Endometrial microvascular endothelial cells (primary cell): ENCODE results near the gene SEC63. TPM values are rescaled to one million over a fixed set of nuclear protein-coding genes. Genes with fewer than 3 reads are reported as not detected.
"Not testable (repeated sequence)": the region's sequence is repeated elsewhere in the genome, so short reads cannot be mapped to it uniquely, and the experiment has no call there.

Experiments used
- in situ Hi-C: cut with HindIII; loops from 2 replicates; pipeline ENCODE4 v1.10.0; 2017; ENCODE audit warnings: low sequenced_read_pairs, low pct_unique_long_range_greater_than_20kb; ENCODE audit errors: inconsistent ontology term
- total RNA-seq: library from RNA; depleted of rRNA; stranded (reverse); fragments of >200 nt; gene quantifications from one replicate; pipeline ENCODE4 v1.2.3, GENCODE V29; 2015; ENCODE audit errors: inconsistent ontology term

The SEC63 gene
- total RNA-seq, 1 donor from 2014 or later = 15.5 TPM

DNA sequence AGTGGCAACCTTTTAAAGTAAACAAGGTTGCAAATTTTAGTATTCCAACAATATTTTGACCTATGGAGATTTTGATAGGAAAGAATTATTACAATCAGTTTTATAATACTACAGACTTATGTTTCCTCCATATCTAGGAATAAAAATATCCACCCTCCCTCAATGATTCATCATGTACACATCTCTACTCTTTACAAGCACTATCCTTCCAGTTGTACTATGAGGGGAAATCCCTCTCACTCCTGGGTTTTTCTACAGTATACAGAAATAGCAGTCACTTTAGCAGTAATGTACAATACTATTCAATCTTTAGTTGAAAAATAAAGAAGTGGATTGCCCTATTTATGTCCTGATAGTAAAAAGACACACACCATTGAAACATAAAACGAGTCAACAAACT is 87.6 kb downstream of the SEC63 start:
- in situ Hi-C loops = no loop called here

DNA sequence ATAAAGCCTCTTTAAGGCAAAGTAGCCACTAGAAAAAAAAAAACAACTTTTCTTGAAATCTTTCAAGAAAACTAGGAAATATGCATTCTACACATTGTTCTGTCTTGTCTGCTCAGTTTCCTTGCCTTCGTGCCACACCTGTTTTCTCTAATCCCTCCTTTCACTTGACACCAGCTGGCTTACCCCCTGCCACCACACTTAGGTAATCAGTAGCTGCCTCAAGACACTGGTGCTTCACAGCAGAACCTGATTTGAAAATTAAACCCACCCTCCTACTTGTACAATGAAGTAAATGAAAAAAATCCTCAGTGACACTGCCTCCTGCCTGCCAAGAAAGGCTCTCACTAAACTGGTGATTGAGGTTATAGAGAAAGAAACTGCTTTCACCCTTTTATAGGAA is 88.1 kb downstream of the SEC63 start:
- in situ Hi-C loops = no loop called here

DNA sequence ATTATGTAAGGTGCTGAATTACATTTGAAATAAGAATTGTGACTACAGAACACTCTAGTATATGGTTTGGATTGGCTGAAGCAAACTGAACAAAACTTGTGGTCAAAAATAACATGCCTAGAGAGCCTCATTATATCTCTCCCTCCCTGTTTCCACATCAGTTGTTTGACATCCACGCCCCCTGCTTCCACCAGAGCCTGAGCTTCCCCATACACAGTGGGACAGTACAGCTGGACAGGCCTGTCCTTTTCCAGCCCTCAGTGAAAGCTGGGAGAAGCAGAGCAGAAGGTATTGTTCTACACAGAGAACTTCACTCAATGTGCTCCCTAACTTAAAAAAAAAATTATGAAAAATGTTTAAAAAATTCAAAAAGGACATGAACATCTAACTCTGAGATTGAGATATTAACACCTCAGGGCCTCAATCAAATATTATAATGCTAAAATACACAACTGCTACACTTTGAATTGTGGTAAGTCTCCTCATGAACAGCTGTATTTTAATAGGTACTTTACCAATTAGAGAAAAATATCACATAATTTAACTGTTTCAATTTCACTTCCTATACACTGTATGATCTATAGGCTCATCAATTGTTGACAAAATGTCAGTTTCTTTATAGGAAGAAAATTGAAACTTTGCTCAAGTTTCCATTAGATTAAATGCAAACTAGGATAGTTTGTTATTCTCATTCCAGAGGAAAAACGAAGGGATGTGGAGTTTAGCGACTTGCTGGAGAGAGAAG is 89.0 kb downstream of the SEC63 start:
- in situ Hi-C loops = no loop called here

DNA sequence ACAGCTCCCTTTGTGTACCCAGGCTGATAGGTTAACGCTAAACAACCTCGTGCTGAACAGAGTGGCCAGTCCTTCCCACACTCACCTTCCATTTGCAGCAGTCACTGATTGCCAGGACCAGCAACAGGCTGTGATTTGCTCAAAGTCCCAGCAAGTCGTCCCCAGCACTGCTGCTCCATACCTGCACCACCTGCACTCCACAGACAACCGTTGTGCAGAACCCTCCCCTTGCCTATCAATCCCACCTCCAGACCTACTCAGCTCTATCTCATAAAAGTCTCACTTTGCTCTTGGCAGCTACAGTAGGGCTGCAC is 90.7 kb downstream of the SEC63 start:
- in situ Hi-C loops = no loop called here

DNA sequence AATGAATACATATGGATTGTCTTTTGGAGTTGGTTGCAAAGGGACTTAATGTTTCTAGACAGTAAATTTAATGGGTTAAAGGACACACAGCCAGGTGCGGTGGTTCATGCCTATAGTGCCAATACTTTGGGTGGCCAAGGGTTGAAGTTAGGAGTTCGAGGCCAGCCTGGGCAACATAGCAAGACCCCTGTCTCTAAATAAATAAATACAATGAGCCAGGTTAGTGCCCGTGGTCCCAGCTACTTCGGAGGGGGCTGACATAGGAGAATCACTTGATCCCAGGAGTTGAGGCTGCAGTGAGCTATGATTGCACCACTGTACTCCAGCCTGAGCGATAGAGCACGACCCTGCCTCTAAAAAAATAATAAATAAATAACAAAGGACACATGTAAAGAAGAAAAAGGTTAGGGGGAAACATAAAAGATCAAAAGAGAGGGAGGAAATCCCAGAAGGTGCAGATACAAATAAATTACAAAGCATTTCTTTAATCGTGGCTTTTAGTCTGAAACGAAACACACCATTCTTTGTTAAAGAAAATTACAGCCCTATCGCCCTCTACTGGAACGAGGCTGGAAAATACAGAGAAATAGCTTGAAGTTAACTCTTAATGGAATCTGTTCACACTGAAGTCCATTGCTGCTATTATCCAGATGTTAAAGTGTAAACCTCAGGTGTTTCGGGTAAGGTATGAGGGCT is 91.3 kb downstream of the SEC63 start:
- in situ Hi-C loops = no loop called here

DNA sequence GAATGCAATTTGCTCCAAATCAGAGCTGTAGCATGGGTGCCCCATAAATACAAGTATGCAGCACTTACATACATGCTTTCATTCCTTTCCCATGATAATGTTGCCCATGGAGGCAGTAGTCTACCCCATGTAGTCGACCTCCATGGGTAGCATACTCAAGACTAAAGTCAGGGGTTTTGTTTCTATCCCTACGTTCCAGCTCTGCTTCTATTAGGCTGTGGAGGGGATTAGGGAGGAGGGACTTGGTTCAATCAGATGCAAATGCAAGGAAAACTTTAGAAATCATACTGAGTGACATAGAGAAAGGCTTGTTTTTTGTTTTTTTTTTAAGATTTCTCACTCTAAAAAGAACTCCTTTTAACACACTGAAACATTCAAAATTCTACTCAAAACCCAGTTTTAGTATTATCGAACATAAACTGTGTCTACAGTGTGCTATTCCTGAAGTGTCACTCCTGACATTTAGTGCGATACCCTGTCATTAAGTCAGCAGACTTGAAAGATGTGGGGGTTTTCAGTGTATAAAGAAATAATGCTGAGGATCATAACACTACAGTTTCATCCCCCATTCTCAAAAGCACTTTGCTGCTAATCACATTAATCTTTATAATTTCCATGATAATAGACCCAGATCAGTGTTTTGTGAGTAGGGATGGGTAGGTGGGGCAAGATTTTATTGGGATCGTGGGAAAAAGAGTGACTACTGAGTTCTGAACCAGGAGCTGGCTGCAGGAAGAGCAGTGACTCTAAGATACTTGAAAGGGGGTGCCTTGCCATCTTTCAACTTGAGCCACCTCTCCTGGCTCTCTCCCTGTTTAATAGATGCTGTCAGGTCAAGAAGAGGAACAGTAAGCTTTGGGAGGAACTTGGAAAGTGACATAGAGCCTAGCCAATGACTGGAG is 93.5 kb downstream of the SEC63 start:
- in situ Hi-C loops = no loop called here

DNA sequence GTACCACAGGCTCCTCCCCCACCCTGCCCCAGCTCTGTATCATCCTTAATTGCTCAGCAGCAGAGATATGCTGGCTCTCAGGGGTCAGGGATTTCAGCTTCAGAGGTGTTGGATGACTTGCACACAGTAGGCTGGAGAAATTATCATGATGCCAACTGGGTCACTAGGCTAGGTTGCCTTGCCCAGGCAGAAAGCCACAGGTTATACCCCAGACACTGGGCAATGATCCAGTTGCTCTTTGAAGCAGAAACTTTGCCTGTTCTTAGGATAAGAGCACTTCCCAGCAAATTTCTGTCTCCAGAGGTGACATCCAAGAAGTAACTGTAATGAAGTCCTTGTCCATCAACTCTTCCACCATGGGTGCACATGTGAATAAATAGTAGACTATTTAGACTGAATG is 95.6 kb downstream of the SEC63 start:
- in situ Hi-C loops = no loop called here

DNA sequence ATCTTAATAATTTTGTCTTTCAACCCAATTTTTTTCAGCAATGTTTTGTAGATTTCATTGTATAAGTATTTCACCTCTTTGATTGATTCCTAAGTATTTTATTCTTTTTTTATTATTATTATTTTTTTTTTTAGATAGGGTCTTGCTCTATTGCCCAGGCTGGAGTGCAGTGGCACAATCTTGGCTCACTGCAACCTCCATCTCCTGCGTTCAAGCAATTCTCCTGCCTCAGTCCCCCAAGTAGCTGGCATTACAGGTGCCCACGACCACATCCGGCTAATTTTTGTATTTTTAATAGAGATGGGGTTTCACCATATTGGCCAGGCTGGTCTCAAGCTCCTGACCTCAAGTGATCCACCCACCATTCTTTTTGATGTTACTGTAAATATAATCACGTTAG is 97.0 kb downstream of the SEC63 start:
- in situ Hi-C loops = not testable (repeated sequence)

DNA sequence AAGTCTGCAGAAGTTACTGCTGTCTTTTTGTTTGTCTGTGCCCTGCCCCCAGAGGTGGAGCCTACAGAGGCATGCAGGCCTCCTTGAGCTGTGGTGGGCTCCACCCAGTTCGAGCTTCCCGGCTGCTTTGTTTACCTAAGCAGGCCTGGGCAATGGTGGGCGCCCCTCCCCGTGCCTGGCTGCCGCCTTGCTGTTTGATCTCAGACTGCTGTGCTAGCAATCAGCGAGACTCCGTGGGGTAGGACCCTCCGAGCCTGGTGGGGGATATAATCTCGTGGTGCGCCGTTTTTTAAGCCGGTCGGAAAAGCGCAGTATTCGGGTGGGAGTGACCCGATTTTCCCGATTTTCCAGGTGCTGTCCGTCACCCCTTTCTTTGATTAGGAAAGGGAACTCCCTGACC is 97.9 kb downstream of the SEC63 start:
- in situ Hi-C loops = not testable (repeated sequence)

DNA sequence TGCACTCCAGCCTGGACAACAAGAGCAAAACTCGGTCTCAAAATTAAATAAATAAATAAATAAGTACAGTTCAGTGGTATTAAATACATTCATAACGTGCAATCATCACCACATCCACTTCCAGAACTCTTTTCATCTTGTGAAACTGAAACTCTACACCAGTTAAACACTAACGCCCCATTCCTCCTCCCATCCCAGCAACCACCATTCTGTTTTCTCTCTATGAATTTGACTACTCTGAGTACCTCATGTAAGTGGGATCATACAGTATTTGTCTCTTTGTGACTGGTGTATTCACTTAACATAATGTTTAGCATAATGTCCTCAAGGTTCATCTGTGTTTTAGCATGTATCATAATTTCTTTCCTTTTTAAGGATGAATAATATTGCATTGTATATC is 104.8 kb downstream of the SEC63 start:
- in situ Hi-C loops = no loop called here

DNA sequence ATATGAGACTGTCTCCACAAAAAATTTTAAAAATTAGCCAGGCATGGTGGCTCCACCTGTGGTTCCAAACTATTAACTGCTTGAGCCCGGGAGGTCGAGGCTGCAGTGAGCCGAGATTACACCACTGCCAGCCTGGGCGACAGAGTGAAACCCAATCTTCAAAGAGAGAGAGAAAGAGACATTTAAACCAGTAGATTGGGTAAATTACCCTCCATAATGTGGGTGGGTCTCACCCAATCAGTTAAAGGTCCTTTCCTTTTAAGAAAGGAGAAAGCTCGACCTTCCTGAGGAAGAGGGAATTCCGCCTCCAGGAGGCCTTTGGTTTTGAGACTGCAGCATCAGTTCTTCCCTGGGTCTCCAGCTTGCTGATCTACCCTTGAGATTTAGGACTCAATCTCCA is 108.7 kb downstream of the SEC63 start:
- in situ Hi-C loops = no loop called here

DNA sequence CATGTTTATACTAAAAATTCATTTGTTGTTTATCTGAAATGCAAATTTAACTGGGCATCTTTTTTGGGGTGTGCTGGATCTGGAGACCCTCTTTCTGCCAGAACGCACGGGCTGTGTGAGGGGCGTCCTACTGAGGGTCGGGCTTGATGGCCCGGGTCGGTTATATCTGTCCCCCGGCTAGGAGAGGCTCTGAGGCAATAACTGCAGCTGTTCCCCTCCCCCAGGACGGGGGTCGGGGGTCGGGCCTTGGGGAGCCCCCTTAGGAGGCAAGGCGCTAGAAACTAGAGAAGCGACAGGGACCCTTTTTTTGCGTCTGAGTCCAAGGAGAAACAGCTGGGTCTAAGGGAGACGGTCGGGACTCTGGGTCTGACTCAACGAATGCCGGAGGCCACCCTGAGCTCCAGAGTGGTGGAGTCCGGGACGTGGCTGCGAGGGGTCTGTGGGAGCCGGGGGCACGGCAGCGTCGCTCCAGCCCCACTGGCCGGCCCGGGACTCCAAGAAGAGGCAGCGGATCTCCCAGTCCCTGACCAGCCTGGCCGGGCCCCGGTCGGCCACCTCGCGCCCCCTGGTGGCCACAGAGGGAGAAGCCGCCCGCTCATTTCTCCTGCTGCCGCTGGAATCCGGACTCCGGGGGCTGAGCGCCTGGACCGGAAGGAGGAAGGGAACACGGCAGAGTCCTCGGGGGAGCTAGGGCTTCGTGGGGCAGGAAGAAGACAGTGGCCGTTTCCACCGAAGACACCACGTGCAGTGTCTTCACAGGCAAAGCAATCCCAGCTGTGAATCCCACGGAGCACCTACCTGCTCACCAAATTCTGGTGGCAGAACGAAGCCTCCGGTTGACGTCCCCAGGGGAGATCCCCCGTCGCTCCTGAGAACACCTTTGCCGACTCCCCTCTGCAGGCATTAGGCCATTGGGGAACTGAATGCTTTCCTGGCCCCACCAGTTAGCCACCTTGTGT is 109.9 kb downstream of the SEC63 start:
- in situ Hi-C loops = no loop called here

DNA sequence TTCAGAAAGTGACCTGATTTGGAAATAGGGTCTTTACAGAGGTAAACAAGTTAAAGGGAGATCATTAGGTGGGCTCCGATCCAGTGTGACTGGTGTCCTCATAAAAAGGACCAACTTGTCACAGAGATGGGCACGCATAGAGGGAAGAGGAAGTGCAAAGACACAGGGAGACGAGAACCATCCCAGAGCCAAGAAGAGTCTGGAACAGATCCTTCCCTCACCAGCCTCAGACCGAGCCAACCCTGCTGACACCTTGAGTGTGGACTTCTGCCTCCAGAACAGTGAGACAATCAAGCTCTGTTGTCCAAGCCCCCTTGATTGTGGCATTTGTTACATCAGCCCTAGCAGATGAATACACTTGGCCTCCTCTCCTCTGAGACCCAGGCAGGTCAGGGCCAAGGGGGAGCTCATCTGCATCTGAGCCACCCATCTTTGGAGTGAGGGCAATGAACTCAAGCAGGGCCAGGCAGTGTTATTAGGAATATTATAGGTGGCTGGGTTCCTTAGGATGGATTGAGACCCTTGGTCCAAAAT is 111.7 kb downstream of the SEC63 start:
- in situ Hi-C loops = no loop called here

DNA sequence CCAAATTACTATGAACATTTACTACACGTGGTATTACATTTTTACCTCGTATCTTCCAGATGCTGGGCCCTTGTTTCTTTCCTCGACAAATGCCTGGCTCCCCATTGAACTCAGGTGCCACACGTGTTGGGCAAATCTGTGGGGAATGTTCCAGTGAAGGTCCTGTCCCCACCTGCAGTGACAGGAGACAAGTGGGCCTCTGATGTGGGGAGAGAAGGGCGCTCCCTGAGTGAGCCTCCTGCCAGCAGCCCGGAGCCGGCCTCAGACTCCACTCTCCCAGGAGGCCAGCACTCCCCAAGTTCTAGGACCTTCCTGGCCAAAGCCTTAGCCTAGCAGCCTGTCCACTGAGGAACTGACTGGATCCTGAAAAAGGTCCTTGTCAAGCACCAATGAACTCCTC is 112.2 kb downstream of the SEC63 start:
- in situ Hi-C loops = no loop called here

DNA sequence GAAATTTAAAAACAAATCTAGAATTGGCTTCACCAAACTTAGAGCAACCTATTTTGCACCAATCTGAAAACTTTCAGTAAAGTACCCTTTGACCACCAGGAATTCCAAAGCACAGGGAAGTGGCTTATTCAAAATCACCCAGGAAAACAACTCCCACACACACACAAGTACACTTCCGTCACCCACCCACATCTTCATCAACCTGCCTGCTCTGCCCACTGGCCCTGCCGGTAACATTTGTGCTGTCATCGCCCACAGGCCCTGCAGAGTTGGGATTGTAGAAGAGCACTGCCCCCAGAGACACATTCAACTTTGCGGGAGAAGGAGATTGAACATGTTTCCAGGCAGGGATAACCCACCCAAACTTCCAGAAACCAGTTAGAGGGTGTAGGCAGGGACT is 114.6 kb downstream of the SEC63 start:
- in situ Hi-C loops = no loop called here

DNA sequence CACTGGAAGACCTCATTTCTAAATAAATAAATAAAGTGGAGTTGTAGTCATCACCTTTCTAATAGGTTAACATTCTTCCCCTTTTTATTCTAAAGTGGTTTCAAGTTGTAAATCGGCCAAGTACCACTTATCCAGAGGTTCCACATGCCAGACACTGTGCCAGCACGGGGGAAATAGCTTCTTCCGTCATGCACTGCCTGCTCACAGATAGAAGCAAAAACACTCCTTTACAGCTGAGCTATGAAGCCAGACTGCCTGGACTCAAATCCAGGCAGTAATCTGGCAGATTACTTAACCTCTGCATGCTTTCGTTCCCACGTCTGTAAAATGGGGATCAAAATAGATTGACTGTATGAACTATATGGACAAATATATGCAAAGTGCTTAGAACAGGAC is 116.7 kb downstream of the SEC63 start:
- in situ Hi-C loops = no loop called here

DNA sequence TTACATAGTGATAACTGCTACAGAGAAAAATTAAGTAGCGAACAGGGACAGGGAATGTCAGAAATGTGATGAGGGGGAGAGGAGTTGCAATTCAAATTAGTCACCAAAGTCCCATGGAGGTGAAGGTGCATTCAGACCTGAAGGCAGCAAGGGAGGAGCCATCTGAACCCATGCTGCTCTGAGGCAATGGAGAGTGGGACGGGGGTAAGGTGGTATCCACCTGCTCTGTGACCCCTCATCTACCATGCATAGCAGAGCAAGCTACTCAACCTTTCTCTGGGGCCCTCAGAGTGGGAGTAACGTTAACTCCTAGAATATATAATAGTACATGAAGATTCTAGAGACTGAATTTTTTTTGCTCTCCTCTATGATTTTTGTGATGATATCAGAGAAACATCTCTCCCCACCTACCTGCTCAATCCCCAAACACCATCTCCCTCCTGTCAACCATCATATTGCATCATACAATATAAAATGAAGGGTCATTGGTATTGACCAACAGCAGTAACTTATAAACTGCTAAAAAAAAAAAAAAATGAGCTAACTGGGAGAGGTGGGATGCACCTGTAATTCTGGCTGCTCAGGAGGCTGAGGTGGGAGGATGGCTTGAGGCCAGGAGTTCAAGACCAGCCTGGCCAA is 117.3 kb downstream of the SEC63 start:
- in situ Hi-C loops = no loop called here

DNA sequence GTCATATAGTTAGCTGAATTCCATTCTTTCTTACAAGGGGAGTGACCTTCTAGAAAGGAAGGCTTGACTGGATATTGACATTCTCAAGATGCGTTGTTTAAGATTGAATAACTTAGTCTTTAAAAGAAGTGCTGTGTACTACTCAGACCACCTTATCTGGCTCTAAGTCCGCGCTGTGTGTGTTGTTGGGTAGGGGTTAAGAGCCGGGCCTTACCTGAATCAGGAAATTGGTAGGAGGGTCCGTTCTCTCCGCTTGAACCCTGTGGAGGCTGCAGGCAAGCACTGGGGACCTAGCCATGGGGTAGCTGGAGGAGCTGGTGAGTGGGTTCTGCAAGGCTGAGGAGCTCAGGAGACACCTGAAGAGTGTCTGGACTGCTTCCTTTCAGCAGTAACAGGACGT is 124.9 kb downstream of the SEC63 start:
- in situ Hi-C loops = no loop called here
